Measurements from ENCODE around the gene FBXO4. TPM values are rescaled to one million over a fixed set of nuclear protein-coding genes. Genes with fewer than 3 reads are reported as not detected.
"Not testable (repeated sequence)": the region's sequence is repeated elsewhere in the genome, so short reads cannot be mapped to it uniquely, and the experiment has no call there.

FBXO4 gene
- total RNA-seq, 1 donor from 2014 or later, result 8.5 TPM

DNA sequence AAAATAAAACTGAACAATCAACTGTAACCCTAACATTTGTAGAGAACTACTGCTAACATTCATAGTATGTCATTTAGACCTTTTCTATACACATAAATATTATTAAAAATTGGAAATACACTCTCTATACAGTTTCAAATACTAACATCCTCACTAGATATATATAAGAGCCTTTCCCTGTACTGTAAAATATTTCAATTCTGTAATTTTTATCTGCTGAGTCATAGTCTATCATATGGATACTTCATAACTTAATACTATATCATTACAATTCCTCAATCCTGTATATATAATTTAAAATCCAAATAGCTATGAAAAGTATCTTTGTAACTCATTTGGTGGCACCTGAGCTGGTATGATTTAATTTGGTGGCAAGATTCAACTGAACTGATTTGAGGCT lies 55.8 kb downstream of the FBXO4 start:
- Histone ChIP-seq H3K4me1 (no peaks in the 10 kb centered on the region), H3K9me3 (no peaks in the 10 kb centered on the region), H3K27me3 (ENCODE audit: low read depth) (no peaks in the 10 kb centered on the region), H3K36me3 (no peaks in the 10 kb centered on the region), H3K27ac (no peak overlapping the region), H3K4me3 (no peak overlapping the region)
- ATAC-seq, result no peak
- intact Hi-C loops (cut with DNase I), result no loop called here
- no peak for TF ChIP-seq CTCF (IDR thresholded peaks at IDR 0.05)
- DNase-seq, result no peak

GRCh38 chr5:41982858-41983257 lies 57.8 kb downstream of the FBXO4 start:
- H3K27me3 ChIP-seq (ENCODE audit: low read depth); intact Hi-C loops (cut with DNase I); ATAC-seq; DNase-seq; H3K4me3 ChIP-seq; H3K27ac ChIP-seq; H3K9me3 ChIP-seq; H3K4me1 ChIP-seq; H3K36me3 ChIP-seq: not testable (repeated sequence)

DNA sequence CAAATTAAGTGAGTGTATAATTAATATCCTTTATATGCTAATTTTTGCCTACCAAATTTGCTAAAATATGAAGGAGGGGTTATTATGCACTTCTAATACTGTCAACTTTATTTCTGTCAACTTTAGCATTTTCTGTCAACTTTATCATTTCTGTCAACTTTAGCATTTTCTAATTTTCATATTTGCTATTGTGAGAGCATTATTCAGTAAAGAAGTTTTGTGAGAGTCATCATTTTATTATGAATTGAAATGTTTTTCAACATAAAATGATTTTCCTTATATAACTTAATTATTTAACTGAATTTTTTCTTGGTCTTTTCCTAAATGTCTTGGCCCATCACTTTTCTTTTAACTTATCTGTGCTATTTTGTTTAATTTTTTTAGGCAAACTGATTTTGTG lies 58.2 kb downstream of the FBXO4 start:
- no peak overlapping the region for H3K4me3 ChIP-seq
- no peaks in the 10 kb centered on the region for H3K9me3 ChIP-seq
- ATAC-seq (no peak), DNase-seq (no peak)
- no peak for TF ChIP-seq CTCF (IDR thresholded peaks at IDR 0.05)
- intact Hi-C loops (cut with DNase I), result no loop called here
- H3K4me1 ChIP-seq, result no peaks in the 10 kb centered on the region
- H3K36me3 ChIP-seq, result no peaks in the 10 kb centered on the region
- H3K27ac ChIP-seq, result no peak overlapping the region
- no peaks in the 10 kb centered on the region for H3K27me3 ChIP-seq (ENCODE audit: low read depth)

- Histone ChIP-seq H3K27ac (no peak overlapping the region), H3K4me3 (no peak overlapping the region), H3K9me3 (no peaks in the 10 kb centered on the region), H3K4me1 (no peaks in the 10 kb centered on the region), H3K36me3 (no peaks in the 10 kb centered on the region), H3K27me3 (ENCODE audit: low read depth) (no peaks in the 10 kb centered on the region)
- no peak for DNase-seq
- intact Hi-C loops (cut with DNase I), result no loop called here
- no peak for TF ChIP-seq CTCF (IDR thresholded peaks at IDR 0.05)
- no peak for ATAC-seq
Observed at GRCh38 chr5:41985945-41986695, 61.0 kb downstream of the FBXO4 start.

Other genes with a start within 250 kb of the FBXO4 start
- gene OXCT1, start 54.9 kb upstream of the FBXO4 start, total RNA-seq, result 10.2 TPM
- 25.1 TPM for gene RIMOC1, start 20.9 kb upstream of the FBXO4 start, total RNA-seq

Data from lower lobe of right lung (tissue), 2 donors.